ENCODE measurements around the gene RBM5.

The RBM5 gene

GRCh38 chr3:50126287-50127211 lies 37.8 kb downstream of the RBM5 start:
- TF ChIP-seq, protein P1, sequence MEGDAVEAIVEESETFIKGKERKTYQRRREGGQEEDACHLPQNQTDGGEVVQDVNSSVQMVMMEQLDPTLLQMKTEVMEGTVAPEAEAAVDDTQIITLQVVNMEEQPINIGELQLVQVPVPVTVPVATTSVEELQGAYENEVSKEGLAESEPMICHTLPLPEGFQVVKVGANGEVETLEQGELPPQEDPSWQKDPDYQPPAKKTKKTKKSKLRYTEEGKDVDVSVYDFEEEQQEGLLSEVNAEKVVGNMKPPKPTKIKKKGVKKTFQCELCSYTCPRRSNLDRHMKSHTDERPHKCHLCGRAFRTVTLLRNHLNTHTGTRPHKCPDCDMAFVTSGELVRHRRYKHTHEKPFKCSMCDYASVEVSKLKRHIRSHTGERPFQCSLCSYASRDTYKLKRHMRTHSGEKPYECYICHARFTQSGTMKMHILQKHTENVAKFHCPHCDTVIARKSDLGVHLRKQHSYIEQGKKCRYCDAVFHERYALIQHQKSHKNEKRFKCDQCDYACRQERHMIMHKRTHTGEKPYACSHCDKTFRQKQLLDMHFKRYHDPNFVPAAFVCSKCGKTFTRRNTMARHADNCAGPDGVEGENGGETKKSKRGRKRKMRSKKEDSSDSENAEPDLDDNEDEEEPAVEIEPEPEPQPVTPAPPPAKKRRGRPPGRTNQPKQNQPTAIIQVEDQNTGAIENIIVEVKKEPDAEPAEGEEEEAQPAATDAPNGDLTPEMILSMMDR (conservative IDR thresholded peaks at IDR 0.05) = no peak
- H3K27ac ChIP-seq = peak overlapping the region; percentile 78

- TF ChIP-seq, protein P1 (conservative IDR thresholded peaks at IDR 0.05) = no peak
- peak overlapping the region; percentile 78 for H3K27ac ChIP-seq
Measured at GRCh38 chr3:50127251-50127691, 38.6 kb downstream of the RBM5 start.

DNA sequence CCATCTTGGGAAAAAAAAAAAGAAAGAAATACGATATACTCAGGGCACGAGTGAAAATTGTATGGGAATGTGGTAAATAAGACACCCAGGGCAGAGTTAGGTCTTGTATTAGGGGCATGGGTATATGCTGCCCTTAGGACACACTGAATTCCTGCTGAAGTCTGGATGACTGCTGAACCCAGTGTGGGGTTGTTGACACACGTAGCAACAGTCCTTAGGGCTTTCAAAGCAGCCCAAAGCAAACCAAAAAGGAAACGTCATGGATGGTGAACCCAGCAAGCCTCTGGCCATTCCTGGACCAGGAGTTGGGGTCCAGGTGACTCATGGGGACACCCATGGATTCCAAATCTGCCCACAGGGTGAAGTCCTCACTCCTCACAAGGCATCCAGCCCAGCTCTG lies 39.3 kb downstream of the RBM5 start:
- H3K27ac ChIP-seq = peak overlapping the region; percentile 78

DNA sequence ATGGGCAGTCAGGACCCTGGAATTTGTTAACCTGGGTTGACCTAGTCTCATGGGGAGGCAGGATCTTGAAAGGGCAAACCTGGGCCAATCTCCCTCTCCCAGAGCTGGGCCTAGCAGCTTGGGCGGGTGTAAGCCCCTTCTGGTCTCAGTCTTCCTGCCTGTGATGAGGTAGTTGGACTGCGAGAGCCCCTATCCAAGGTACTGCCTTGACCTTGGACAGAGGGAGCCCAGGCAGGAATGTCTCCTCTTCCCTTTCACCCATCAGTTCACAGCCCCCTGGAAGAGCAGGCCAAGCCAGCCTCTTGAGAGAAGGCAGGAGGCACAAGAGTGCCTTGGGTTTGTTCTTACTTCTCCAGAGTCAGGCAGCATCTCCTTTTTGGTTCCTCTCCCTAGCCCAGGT lies 41.7 kb downstream of the RBM5 start:
- no peak overlapping the region for H3K27ac ChIP-seq
- TF ChIP-seq, protein P1 (conservative IDR thresholded peaks at IDR 0.05) = no peak

More for the DNA sequence above, 39.3 kb downstream of the RBM5 start:
- TF ChIP-seq, protein P1 (conservative IDR thresholded peaks at IDR 0.05) = no peak

DNA sequence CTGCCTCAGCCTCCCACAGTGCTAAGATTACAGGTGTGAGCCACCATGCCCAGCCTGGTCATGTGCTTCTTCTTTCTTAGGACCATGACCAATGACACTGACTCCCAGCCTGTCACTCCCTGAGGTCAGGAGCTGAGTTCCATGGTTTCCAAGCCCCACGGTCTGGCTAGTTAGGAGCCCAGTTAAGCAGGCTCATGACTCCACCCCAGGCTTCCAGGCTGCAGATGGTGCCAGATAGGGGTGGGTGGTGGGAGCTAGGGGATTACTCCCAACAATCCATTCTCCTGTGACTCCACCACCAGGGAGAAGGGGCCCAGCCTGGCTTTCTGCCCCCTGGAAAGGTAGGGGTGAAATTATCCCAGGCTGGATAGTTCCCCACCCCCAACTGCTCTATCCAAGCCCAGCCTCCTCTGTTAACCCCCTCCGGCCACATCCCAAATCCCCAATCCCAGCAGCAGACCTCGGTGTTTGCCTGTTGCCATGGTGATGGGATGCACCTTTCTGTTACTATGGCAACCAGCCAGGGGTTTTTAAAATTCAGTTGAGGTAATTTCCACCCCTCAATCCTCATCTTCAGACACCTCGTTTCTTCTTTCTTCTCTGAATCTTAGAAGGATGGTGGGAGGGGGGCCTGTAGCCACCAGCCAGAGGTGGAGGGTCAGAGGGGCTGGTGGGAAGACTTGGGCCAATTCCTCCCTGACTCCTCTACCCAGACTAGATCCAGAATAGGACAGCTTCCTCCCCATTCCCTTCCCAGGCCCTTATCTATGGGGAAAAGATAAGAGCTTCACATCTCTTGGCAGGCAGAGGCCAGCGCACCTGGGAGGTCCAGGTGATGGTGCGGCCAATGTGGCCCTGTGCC lies 43.9 kb downstream of the RBM5 start:
- TF ChIP-seq, protein P1 (conservative IDR thresholded peaks at IDR 0.05) = no peak
- H3K27ac ChIP-seq = no peak overlapping the region

GRCh38 chr3:50133283-50133615 lies 44.5 kb downstream of the RBM5 start:
- TF ChIP-seq, protein P1 (conservative IDR thresholded peaks at IDR 0.05) = no peak
- H3K27ac ChIP-seq = no peak overlapping the region

DNA sequence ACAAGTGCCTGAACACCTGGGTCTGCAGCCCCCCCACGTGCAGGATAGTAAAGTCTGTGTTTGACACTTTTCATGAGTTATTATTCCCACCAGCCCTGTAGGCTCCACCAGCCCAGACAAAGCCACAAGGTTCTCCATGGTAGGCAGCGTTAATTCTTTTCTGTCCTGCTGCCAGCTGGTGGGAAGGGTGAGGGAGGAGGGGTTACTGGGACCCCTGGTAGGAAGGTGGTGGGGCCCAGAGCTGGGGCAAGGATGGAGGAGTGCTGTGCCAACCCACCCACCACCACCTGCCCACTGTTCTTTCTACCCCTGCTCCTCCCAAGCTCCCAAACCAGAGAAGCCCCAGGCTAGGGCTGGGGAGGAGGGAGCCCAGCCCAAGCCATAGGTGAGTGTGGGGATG lies 45.6 kb downstream of the RBM5 start:
- H3K27ac ChIP-seq = no peak overlapping the region
- TF ChIP-seq, protein P1 (conservative IDR thresholded peaks at IDR 0.05) = no peak
